Fibroblast of skin of abdomen (primary cell): ENCODE measurements around the gene KLF17.

Source experiments
- DNase-seq: peaks from one replicate; pipeline ENCODE4 v3.0.0-alpha.2; 2013

KLF17 gene

DNA sequence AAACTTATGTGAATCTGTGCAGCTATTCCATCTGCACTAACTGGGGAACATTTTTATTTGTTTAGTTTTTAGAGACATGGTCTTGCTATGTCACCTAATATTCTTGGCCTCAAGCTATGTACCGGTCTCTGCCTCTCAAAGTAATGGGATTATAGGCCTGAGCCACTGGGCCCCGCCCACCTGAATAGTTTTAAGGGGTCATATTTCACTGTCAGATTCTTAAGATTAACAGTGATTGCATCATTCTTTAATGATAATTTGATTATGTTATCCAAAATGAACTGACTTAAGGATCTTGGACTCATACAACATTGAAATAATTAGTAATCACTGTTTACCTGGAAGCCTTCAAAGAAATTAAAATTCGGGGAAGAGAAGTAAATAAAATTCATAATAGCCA is 35.4 kb downstream of the KLF17 start:
- DNase-seq, result no peak

DNA sequence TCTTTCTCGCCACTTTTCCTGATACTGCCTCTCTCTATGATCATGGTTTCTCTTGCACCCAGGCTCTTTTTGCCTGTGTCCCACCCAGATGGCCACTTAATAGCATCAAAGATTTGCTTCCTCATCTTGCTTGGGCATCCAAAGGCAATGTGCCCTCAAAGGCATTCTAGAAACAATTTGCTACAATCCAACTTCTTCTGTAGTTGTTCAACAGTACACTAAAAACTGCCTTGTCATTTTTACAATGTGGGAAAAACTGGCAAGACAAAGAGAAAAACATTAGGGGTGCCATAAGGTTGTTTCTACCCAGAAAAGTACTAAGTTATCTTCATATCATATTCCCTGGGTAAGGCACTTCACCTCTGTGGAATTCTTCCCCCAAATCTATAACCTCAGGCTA is 39.3 kb downstream of the KLF17 start:
- no peak for DNase-seq

DNA sequence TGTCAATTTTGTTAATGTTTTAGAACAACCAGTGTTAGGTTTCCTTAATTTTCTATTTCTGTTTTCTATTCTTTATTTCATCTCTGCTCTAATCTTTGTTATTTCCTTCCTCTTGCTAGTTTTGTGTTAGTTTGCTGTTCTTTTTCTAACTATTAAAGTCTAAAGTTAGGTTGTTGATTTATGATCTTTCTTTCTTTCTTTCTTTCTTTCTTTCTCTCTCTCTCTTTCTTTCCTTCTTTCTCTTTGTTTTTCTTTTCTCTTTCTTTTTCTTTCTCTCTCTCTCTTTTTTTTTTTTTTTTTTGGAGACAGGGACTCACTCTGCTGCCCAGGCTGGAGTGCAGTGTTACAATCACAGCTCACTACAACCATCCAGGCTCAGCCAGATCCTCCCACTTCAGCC is 40.2 kb downstream of the KLF17 start:
- no peak for DNase-seq

DNA sequence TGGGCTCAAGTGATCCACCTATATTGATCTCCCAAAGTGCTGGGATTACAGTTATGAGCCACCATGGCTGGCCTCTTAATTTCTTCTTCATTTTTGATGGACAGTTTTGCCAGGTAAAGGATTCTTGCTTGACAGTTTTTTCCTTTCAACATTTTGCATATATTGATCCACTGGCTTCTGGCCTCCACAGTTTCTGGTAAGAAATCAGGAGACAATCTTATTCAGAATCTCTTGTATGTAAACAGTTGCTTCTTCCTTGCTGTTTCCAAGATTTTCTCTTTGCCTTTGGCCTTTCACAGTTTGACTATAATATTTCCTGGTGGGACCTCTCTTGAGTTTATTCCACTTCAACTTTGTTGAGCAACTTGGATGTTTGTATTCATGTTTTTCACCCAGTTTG is 42.9 kb downstream of the KLF17 start:
- DNase-seq, result no peak

DNA sequence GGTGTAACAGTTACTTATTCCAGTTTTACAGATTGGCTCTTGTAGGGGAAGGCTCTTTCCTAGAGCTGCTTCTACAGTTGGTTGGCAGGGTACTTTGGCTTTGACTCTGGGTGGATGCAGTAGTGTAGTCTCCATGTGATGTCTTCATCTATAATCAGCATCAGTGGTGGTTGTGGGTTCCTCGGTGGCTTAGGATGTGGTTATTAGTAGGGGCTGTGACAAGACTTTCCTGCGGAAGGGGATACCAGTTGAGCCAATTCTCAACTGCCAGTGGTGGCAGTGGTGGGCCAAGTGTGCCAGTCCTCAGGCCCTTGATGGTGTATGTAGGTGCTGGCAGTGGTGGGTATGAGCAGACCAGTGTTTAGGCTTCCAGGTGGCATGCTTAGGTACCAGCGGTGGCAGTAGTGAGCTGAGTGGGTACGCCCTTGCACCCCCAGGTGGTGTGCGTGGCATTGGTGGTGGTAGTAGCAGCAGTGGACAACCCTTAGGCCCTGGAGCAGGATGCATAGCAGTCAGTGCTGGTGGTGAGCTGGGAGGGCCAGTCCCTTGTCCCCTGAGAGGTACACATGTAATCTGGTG is 50.0 kb downstream of the KLF17 start:
- DNase-seq, result no peak

DNA sequence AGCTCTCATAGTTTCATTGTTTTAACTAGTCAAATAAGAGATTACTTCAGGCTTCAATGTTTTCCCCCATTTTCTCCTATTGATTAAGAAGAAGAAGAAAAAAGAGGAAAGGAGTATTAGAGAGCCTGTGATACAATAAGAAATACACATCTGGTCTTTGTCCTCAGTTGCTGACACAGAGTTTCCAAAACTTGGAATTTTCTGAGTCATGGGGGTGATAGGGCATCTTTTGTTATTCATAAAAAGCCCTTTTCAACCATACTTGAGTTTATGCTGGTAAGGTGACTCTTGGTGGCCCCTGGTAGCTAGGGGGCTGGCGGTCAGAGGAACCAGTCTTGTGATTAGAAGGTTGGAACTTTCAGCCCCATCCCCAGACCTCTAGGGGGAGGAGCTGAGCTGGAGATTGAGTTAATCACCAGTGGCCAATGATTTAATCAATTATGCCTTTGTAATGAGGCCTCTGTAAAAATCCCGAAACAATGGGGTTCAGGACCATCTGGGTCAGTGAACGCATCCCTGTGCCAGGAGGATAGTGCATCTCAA is 51.7 kb downstream of the KLF17 start:
- DNase-seq, result no peak

DNA sequence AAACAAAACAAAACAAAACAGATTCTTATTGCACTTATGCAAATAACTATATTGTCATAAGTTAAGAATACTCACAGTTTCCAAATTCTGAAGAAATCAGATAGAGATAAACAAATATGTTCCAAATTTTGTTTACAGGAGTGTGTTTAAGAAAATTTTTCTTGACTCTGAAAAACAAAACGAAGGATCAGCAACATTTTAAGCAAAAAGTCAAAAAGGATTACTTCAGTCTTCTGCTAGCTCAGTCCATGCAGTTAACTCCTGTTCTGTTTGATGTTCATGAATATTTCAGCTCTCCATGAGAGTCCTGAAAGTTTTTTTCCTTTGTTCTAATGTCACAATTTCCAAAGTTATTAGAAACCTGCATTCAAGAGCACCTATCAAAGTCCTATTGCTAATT is 56.0 kb downstream of the KLF17 start:
- DNase-seq, result no peak
